Activated CD4-positive, CD25-positive, alpha-beta regulatory T cell treated with anti-CD3 and anti-CD28 coated beads, Interleukin-2, amount 50 U/mL, for 16 hours (primary cell): ENCODE results near the gene NFATC2IP.
"Not testable (repeated sequence)": the region's sequence is repeated elsewhere in the genome, so short reads cannot be mapped to it uniquely, and the experiment has no call there.

Experiments used
- DNase-seq: peaks from one replicate; pipeline ENCODE4 v3.0.0-alpha.2; 2020; ENCODE audit warnings: low read depth, low spot score

The NFATC2IP gene

DNA sequence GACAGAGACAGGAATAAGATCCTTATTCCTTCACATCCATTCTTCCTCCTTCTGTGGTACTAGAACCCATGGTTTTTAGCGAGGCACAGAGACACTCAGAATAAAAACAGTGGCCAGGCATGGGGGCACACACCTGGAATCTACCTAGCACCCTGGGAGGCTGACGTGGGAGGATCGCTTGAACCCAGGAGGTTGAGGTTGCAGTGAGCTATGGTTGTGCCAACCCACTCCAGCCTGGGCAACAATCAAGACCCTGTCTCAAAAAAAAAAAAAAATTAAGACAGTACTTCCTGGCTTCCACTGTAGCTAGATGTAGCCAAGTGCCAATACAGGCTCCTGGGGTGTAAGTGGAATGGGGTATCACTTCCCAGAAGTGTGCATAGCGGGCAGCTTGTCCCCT lies 16.4 kb downstream of the NFATC2IP start:
- DNase-seq, result no peak

DNA sequence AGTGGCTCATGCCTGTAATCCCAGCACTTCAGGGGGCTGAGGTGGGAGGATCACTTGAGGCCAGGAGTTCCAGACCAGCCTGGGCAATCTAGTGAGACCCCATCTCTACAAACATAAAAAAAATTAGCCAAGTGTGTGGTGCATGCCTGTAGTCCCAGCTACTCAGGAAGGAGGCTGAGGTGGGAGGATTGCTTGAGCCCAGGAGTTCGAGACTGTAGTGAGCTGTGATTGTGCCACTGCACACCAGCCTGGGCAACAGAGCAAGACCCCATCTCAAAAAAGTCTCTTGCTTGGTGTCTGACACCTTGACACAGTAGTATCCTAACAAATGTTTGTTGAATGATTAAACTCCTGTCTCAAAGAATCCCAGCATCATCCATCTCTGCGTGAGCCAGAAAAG lies 19.0 kb downstream of the NFATC2IP start:
- not testable (repeated sequence) for DNase-seq

DNA sequence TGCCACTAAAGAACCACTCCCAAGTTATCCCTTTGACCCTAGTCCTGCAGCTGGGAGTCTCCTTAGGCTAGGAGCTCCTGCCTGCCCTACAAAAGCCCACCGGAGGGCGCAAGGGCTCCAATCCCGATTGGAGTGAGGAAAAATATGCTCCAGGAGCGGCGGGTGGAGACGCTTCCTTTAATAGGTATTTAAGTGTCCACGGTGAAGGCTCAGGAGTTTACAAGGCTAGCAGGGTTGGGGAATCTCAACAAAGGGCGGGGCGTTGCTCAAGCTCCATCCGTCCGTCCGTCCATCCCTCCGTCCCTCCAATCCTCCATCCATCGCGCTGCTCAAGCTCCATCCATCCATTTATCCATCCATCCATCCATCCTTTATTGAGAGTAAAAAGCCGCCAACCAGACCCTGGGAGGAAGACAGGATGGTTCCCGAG lies 23.3 kb downstream of the NFATC2IP start:
- DNase-seq, result no peak

DNA sequence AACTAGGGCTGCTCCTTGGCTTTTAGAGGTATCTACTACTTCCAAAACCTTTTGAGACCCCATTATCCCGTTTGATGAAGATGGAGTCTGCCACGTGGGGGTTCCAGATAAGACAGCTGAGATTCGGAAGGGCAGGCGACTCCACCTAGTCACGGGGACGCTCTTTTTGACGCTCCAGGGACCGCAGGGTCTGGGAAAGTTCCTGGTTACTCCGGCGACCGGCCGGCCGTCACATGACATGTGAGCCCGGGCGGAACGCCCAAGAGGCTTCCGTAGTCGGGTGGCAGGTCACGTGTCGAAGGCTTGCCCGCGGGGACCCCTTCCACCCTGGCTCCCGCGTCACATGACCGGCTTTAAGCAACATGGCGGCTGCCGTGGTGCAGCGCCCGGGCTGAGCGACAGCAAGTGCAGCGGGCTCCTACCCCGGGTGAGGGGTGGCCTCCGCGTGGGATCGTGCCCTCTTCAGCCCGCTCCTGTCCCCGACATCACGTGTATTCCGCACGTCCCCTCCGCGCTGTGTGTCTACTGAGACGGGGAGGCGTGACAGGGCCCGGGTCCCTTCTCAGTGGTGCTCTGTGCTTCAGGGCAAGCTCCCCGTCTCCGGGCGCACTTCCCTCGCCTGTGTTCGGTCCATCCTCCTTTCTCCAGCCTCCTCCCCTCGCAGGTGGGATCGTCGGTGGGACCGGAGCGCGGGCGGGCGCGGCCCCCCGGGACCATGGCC lies 23.9 kb downstream of the NFATC2IP start, which contains the start of gene SPNS1:
TSS of gene SPNS1 (plus strand) at position 342 of the 721 bp plus-strand sequence. CDS start at position 716, 374 bp downstream.
- DNase-seq, result peak; percentile 84

DNA sequence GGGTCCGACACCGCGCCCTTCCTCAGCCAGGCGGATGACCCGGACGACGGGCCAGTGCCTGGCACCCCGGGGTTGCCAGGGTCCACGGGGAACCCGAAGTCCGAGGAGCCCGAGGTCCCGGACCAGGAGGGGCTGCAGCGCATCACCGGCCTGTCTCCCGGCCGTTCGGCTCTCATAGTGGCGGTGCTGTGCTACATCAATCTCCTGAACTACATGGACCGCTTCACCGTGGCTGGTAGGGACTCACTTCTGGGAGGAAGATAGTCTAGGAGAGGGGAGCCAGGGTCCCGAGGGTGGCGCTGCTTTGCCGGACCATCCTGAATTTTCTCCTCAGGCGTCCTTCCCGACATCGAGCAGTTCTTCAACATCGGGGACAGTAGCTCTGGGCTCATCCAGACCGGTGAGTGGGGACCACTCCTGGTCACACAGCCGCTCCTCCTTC lies 24.4 kb downstream of the NFATC2IP start:
- DNase-seq, result no peak

DNA sequence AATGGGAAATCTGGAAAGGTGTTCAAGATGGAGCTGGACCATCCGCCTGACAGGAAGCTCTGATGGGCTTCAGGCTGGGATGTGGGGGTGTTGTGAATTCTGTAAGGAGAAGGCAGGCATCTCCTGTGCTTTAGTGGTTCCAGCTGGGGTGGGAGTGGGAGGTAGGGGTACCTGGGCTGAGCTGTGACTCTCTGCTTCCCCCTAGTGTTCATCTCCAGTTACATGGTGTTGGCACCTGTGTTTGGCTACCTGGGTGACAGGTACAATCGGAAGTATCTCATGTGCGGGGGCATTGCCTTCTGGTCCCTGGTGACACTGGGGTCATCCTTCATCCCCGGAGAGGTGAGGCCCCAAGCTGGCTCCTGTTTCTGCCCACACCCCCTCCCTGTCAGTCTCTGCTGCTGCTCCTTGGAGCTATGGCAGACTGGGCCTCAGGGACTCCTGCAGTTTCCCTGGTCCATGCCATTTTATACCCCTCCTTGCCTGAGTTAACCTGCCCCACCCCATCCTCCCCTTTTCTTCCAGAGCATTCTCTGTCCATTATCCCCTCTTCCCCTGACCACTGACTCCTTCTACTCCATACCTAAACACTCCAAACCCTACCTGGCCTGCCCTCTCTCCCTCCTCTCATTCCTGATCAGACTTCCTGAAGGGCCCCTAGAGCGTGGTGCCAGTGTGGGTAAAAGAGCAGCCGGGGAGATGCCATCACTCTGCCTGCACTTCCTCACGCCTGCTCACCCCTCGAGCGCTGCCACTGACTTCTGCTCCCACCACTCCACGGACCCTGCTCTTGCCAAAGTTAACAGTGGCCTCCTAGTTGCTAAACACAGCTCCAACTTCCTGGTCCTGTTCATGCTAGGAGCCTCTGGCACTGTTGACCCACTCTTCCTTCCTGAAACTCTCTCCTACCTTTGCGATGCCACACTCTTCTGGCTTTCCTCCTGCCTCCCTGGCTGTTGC lies 27.2 kb downstream of the NFATC2IP start:
- DNase-seq, result no peak

DNA sequence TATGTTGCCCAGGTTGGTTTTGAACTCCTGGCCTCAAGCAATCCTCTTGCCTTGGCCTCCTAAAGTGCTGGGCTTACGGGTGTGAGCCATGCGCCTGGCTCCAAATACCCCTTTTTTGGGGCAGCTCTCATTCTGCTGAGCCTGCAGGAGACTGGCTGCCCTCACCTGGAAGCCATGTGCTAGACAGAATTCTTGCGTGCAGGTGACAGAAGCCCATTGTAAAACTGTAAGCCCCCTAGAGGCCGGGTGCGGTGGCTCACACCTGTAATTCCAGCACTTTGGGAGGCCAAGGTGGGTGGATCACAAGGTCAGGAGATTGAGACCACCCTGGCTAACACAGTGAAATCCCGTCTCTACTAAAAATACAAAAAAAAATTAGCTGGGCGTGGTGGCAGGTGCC lies 29.6 kb downstream of the NFATC2IP start:
- DNase-seq, result not testable (repeated sequence)

DNA sequence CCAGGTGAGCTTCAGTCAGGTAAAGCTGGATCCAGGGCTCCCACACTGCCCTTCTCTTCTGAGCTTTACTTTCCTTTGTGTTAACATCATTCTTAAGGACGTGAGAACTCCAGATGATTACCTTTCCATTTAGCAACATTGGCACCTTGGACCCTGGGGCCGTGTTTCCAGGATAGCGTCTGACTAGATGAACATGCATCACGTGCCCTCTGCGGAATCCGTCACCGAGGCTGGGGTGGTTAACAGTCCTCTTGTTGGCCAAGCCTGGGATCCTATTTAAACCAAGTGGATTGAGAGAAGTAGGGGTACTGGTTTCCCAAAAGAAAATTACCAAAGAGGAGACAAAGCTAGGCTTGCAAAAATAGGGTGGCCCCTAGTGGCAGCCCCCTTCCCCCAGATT lies 30.2 kb downstream of the NFATC2IP start:
- no peak for DNase-seq

DNA sequence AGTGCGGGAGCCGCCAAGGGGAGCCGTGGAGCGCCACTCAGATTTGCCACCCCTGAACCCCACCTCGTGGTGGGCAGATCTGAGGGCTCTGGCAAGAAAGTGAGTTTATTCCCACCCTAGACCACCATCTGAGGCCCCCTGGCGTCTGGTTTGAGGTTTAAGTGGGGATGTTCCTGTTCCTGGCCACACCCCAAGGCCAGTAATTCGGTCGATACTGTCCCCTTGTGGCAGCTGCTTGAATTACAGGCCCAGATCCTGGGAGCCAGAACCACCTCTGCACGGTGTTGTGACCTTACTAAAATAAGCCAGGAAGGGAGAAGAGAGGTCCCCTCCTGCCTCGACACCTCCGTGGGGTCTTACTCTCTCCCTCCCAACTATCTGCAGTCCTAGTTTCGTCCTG lies 30.8 kb downstream of the NFATC2IP start:
- DNase-seq, result no peak

DNA sequence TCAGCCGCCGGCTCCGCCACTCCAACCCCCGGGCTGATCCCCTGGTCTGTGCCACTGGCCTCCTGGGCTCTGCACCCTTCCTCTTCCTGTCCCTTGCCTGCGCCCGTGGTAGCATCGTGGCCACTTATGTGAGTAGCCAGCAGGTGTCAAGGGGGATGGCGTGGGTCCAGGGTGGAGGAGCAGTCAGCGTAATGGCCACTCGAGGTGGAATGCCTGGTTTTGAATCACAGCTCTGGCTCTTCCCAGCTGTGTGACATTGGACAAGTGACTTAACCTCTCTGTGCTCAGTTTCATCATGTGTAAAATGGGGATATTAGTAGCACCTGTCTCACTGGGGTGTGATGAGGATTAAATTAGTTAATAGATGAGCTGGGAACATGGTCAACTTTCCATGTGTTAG lies 31.7 kb downstream of the NFATC2IP start:
- no peak for DNase-seq

DNA sequence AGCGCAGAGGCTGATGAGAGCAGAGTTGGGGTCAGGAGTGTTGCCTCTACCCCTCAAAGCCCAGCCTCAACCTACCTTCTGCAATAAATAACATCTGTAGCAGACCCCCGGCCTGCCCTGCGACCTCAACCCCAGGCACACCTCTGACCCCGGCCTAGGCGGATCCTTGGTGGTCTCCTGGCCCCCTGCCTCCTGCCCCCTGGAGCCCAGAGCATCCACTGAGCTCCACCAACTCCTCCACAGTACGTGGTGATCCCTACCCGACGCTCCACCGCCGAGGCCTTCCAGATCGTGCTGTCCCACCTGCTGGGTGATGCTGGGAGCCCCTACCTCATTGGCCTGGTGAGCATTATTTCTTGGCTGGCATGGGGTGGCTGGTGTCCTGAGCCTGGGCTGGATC lies 32.2 kb downstream of the NFATC2IP start:
- DNase-seq, result no peak

DNA sequence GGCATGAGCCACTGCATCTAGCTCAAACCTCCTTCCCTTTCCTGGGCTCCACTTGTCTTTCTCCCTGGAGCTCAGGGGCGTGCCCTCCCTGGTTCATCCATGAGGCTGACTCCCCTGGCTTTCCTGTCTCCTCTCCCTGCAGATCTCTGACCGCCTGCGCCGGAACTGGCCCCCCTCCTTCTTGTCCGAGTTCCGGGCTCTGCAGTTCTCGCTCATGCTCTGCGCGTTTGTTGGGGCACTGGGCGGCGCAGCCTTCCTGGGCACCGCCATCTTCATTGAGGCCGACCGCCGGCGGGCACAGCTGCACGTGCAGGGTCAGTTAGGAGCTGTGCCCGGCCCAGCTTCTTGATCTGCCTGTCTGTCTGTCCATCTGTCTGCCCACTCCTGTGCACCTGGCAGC lies 32.9 kb downstream of the NFATC2IP start:
- DNase-seq, result no peak

DNA sequence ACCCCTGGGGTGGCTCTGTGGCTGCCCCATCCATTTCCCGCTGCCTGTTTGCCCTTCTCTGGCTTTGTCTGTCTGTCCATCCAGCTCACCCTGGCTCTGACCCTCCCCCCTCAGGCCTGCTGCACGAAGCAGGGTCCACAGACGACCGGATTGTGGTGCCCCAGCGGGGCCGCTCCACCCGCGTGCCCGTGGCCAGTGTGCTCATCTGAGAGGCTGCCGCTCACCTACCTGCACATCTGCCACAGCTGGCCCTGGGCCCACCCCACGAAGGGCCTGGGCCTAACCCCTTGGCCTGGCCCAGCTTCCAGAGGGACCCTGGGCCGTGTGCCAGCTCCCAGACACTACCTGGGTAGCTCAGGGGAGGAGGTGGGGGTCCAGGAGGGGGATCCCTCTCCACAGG lies 33.4 kb downstream of the NFATC2IP start:
- no peak for DNase-seq

DNA sequence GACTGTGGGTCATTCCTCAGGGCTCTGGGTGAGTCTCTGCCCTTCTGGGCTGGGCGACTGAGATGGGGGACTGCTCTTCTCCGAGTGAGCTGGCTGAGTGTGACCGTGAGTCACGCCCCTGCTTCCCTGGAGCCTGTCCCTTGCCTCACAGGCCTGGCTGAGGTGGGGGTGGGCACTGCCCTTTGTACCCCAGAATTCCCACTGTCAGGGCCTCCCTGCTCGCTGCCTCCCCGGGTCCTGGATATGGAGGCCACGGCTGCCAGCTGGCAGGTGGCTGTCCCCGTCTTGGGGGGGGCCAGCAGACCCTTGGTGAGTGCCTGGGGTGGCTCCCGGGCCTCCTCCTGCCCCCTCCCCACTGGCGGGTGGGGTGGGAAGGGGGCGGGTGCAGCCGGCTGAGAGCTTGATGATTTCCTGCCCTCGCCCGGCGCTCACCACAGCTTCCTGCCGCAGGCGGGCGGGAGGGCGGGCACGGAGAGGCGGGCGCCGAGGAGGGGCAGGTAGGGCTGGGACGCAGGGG lies 33.9 kb downstream of the NFATC2IP start, which contains the start of gene LAT:
TSS of gene LAT (plus strand) at position 434 of the 517 bp plus-strand sequence. CDS start 366 bp downstream, outside the sequence.
- peak; percentile 61 for DNase-seq

DNA sequence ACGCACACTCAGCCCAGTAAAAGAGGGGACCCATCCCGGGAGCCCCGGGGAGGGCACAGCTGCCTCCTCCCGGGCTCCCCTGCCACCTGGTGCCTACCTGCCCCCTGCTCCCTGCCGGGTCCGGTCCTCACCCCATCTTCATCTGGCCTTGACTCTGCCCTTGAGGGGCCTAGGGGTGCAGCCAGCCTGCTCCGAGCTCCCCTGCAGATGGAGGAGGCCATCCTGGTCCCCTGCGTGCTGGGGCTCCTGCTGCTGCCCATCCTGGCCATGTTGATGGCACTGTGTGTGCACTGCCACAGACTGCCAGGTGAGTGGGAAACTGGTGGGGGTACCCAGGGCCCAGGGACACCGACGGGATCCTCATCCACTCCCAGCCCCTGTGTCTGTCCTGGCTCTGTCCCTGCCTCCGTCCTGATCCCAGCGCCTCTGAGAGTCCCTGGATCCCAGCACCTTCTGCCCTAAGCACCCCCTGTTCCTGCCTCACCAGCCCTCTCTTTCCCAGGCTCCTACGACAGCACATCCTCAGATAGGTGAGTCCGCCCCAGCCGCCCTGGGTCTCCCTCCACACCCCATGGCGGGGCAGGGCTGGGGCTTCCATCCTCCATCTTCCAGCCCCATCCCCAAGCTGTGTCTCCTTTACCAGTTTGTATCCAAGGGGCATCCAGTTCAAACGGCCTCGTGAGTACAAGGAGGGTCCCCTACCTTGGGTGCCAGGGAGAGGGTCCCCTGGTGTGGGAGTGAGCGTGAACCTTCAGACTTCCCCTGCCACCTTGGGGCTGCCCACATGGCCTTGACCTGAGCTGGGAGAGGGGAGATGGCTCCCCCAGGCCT lies 34.7 kb downstream of the NFATC2IP start:
- DNase-seq, result no peak

DNA sequence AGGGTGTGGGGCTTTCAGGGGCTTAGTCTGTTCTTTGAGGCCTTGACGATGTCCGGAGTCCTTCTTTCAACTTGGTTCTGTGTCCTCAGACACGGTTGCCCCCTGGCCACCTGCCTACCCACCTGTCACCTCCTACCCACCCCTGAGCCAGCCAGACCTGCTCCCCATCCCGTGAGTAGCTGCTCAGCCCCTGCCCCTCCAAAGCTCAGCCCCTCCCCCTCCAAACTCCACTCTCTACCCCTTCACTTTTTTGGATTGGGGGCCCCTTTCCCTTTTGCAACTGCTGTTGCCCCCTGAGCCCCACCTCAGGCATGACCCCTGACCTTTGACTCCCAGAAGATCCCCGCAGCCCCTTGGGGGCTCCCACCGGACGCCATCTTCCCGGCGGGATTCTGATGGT lies 35.3 kb downstream of the NFATC2IP start:
- DNase-seq, result no peak

DNA sequence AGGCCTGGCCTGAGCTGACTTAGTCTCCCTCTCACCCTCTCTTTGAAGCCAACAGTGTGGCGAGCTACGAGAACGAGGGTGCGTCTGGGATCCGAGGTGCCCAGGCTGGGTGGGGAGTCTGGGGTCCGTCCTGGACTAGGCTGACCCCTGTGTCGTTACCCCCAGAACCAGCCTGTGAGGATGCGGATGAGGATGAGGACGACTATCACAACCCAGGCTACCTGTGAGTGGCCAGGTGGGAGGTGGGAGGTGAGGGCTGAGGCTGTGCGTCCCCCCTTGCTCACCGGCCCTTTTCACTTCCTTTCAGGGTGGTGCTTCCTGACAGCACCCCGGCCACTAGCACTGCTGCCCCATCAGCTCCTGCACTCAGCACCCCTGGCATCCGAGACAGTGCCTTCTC lies 35.8 kb downstream of the NFATC2IP start:
- DNase-seq, result no peak

DNA sequence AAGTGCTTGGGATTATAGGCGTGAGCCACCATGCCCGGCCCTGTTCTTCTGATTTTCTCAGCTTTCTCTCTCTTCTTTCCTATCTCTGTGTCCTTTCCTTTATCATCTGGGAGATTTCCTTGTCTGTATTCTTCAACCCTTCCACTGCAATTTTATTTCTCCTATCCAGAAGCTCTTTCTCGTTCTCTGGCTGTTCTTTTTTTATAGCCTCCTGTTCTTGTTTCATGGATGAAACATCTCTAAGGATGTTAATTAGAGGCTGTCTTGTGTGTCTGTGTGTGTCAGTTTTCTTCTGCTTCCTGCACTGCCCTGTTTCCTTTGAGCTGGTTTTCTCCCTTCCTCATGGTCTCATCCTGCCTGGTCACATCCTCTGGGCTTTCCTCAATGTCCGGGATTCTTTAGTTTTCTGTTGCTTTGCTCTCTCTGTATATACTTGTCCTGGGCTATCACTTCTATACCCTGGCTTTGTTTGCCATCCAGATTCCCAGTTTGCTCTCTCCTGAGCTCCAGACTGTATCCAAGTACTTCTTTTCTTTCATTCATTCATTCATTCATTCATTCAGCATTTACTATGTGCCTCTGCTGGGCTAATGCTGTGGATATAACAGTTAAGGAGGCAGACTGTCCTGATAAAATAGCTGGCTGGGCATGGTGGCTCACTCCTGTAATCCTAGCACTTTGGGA lies 36.6 kb downstream of the NFATC2IP start:
- DNase-seq, result no peak

DNA sequence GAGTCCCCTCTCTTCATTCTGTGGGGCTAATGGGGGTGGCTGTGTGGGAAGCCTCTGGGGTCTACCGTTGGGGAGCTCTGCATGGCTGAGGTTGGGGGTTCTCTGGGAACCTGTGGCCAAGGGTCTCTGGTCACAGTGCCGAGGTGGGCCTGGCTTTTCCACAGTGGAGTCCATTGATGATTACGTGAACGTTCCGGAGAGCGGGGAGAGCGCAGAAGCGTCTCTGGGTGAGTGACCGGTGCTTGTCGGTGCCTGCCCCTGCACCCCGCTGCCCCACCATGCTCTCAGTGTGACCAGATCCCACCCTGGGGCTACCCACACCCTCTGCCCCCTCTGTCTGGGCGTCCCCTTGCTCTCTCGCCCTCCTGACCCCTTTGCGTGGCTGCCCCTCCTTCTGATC lies 38.6 kb downstream of the NFATC2IP start:
- no peak for DNase-seq

DNA sequence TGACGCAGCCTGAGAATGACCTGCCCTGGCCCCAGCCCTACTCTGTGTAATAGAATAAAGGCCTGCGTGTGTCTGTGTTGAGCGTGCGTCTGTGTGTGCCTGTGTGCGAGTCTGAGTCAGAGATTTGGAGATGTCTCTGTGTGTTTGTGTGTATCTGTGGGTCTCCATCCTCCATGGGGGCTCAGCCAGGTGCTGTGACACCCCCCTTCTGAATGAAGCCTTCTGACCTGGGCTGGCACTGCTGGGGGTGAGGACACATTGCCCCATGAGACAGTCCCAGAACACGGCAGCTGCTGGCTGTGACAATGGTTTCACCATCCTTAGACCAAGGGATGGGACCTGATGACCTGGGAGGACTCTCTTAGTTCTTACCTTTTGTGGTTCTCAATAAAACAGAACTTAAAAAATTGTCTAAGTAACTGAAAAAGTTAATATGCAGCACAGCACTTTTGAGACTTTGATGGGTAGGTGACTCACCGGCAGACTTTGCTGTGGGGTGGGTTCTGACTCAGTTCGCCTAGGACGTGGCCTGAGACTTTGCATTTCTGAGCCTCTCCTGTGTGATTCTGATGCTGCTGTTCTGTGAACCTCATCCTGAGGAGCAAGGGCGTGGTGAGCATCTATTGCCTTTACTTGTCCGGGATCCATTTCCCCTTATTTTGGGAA lies 39.8 kb downstream of the NFATC2IP start:
- peak; percentile 40 for DNase-seq
